GM19239 (cell line): ENCODE results near the gene DARS1.

Experiments used
- DNase-seq: peaks from one replicate; pipeline ENCODE4 v3.0.0; 2011; ENCODE audit warnings: low spot score; ENCODE audit not compliant: insufficient read length
- FAIRE-seq: peaks from 2 replicates; lab custom pipeline; 2011; peaks lifted over from hg19 to GRCh38; lab: Jason Lieb, UNC

DARS1 gene

DNA sequence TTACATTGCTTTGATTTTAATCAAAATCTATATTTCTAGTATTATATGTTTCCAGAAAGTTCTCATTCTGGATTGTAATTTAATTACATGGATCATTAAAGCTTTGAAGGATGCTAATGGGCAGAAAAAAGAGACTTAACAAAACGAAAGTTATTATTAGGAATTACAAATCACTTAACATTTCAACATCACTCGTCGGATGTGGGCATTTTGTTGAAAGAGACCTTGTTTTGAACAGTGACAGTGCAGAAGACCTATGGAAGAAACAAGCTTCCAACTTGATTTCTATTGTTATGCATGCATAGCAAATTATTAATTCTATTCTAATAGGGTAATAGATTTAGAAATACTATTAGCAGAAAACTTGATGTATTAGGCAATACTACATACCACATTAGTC, 31.4 kb upstream of the DARS1 start:
- FAIRE-seq = no peak

DNA sequence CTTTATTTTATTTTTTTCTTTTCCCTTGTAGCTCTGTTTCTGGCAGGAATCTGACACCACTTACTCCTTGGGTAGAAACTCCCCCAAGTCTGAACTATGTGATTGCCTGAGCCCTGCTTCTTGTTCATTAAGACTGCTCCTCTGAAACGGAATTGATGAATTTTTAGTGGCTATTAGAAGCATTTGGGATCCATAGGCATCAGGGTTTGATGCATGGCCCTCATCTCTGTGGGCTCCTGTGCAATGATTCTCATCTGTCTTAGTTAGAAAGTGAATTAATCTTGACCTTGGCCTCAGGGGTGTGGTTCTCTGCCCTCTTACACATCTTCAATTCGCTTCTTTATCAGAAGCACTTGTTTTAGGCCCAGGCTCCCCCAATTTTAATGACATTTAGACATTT, 31.0 kb upstream of the DARS1 start:
- FAIRE-seq (no peak), DNase-seq (no peak)

More for the DNA sequence above, 31.4 kb upstream of the DARS1 start:
- no peak for DNase-seq

DNA sequence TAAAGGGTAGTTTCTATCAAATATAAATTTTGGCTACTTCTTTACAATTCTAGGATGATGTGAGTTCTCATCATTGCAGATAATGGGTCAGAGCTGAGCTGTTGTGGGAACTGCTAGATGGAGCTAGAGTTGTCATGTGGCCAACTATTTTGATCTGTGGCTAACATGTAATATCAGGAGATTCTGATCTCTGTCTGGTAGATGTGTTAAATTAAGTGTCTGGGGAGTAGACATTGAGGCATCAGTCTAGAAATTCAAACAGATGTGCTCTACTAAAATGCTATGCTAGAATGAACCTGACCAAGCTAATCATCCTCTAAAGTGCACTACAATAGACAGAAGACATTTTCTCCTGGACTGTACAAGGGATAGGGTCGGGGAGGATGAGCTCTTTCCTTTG, 30.3 kb upstream of the DARS1 start:
- FAIRE-seq = peak; percentile 61
- no peak for DNase-seq

DNA sequence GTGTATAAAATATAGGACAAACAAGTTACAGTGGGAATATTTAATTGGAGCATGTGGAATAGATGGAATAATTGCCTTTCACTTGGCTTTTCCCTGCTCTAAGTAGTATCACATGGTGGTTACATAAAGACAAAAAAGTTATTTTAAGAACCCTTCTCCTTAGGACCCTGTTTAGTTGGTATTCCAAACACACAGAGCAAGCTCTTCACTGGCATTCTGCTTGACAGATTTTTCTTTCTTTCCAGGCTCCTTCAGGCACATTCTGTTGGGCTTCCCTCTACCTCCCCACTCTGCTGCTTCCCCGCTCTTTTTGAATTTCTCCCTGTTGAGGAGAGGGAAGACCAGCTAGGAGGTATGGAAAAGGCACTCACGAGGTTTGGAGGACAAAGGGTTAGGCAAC, 29.0 kb upstream of the DARS1 start:
- DNase-seq (no peak), FAIRE-seq (no peak)

DNA sequence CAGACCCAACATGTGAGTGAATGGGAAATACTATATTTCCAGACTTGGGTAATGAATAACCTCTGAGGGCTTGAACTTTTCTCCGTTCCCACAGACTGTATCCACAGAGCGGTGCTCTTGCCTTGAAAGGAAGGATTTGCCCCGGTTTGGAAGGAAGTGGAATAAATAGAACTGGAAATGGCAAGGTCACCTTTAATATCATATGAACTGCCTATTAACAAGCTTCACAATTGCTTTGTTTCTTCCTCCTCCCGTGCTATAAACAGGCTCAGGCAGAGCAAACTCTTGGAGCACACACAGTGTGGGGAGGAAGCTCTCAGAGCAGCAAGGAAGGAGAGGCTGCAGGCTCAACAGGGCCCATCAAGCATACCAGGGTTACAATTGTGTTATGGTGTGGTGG, 28.5 kb upstream of the DARS1 start:
- DNase-seq (no peak), FAIRE-seq (peak; percentile 63)

DNA sequence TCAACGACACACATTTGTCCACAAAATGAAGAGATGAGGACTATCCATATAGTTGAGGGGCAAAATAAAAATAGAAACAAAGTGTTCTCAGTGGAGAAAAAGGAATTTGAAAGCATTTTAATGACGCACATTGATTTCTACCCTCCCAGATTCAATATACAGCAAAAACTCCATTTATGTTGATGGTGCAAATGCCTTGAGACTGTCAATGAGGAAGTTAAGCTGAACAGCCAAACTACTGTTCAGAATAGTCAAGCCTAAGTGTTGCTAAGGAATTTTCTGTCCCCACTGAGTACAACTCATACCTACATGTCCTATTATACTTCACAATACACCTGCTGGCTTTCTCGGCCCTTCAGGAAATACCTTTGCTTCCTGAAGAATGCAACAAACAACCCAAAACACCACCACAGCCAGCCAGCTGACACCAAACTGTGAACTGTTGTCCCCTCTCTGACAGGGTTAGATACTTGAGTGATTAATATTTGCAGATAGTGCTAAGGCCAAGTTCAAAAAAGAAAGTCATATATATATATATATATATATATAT, 27.8 kb upstream of the DARS1 start:
- DNase-seq (no peak), FAIRE-seq (no peak)

DNA sequence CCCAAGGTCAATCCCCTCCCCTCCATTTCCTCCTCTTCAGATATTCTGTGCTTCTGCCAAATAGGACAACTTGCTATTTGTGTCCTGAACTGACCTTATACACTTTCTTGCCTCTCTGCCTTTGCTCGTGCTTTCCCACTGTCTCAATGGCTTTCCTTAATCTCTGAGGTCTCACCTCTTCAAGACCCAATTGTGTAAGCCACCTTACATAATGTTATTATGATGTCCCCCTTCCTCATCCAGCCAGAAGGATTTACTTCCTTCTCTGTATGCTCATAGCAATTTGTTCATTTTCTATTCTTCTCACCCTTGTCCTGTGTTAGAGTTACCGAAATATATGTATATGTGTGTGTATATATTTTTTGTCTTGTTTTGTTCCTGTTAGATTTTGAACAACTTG, 26.9 kb upstream of the DARS1 start:
- DNase-seq (no peak), FAIRE-seq (no peak)

DNA sequence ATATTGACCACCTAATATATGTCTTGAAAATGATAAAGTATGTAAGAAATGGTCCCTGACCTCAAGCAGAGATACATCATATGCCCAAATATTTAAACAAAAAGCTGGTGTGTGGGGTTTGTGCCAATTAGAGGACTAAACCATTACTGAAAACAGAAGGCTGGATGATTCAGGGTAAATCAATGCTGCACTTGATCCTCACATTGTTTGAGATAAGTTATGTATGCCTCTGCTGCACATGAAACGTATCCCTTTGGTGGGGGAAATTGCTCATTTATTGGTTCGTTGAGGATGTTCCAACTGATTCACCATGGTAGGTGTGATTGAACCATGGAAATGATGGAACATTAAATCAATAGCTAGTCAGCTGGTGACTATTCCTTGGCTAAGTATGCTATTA, 24.7 kb upstream of the DARS1 start:
- FAIRE-seq (no peak), DNase-seq (no peak)

DNA sequence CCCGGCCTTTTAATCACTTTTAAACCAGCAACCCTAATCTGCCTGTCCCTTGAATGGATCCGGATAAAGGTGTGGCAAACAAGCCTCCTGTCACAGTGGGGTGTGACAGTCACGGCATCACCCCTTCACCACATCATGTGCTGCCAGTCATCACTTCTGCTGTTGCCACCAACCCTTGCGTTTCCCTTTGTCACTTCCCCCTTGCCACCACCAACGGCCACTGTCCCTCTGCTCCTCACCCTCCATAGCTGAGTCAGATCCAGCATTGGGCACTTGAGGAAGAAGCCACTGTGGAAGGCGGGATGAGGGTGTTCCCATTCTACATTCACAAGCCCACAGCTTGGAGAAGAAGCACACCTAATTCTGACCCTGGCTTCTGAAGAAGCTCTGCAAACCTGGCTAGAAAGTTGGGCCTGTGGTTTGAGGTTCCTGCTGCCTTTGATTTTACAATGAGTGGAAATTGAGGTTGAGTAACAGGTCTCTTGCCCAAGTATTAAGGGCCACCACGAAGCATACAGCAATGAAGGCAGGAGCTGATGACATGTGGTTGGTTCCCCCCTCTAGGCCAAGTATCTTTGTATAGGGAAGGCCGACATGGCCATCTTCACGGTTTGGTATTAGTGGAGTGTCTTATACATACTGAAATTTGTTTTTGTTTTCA, 22.9 kb upstream of the DARS1 start:
- peak; percentile 55 for FAIRE-seq
- DNase-seq = no peak

DNA sequence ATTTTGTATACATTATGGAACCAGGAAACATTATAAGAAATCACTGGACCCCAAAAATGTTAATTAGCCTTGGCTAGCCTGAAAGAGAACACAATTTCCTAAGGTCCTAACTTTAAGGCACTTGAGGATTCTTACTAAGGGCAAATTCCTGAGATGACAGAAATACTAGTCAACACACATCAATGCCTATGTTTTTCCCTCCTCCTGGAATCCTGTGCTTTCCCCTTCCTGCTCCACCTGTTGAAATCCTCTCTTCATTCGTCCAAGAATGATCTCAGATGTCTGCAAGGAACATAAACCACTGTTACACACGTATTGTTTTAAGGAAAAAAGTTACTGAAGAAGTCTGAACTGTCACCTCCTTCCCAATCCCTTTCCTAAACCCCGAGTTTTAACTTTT, 21.2 kb upstream of the DARS1 start:
- peak; percentile 28 for FAIRE-seq
- DNase-seq = no peak

DNA sequence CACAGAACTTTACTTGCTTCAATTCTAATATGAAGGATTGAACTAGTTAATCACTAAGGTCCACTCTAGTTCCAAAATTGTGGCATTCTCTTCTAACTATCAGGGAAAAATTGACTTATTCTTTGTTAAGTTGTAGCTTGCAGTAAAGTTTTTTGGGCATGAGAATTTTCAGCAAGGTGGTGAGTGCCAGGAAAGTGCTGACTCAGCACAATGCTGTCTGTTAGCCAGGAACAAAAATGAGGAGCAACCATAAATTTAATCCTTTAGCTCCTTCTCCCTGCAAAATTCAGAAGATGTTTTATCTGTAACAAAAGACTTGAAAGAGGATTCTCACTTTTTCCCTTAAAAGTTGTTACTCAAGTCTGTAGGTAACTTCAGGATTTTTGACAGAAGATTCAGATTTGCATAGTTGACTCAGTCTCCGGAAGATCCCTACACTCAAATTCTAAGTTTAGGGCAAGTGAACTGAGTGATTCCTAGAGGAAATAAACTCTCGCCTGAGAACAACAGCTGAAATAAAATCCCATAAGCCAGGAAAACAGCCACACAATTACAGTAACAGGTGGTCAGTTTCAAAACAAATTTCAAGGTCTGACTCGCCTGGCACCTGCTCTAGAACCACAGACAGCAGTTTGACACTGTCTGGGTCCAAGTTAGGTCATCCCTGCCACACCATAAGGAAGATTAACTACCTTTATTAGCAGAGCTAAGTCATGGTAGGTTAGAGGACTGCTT, 20.2 kb upstream of the DARS1 start:
- DNase-seq (no peak), FAIRE-seq (peak; percentile 98)

DNA sequence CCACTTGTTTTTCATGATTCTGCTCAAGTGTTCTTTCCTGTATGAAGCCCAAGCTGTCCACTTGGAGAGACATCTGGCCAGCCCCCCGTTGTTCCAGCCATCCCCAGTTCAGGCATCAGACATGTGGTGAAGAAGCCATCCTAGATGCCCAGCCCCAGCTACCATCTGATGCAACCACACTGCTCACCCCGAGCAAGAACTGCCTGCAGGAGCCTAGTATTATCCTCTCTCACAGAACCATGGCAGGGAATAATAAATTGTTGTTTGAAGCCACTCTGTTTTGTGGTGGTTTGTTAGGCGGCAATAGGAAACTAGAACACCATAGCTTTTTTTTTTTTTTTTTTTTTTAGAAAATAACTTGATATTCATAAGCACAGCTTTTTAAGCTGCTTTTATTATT, 19.5 kb upstream of the DARS1 start:
- FAIRE-seq = no peak
- no peak for DNase-seq

DNA sequence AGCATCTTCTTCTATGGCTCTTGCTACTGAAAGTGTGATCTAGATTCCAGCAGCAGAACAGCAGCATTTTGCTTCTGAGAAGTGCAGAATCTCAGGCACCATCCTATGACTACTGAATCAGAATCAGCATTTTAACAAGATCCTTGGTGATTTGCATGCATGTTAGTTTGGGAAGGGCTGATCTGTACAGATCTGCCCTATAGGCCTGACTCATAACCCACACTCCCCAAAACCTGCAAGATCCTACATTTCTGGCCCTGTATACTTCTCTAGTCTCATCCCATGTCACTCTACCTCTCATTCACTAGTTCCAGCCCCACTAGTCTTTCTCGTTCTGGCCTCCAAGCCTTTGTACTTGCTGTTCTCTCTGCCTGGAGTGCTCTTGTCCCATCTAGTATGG, 15.7 kb upstream of the DARS1 start:
- DNase-seq (no peak), FAIRE-seq (no peak)

DNA sequence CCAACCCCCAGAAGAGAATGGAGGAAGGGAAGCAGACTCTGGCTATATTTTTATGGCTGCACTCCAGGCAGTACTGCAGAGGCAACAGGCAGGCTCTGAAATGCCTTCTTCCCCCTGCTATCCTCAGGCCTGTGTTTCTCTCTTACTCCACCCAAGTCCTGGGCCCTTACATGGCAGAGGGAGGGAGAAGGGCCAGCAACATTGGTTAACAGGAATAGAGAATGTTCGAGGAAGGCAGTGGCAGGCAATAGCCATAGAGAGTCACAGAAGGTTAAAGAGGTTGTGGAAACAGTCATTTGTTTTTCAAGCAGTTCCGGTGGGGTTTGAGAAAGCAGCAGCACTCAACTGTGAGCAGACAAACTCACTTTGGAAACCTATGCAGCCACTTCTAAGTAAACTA, 15.1 kb upstream of the DARS1 start:
- DNase-seq (no peak), FAIRE-seq (peak; percentile 93)

DNA sequence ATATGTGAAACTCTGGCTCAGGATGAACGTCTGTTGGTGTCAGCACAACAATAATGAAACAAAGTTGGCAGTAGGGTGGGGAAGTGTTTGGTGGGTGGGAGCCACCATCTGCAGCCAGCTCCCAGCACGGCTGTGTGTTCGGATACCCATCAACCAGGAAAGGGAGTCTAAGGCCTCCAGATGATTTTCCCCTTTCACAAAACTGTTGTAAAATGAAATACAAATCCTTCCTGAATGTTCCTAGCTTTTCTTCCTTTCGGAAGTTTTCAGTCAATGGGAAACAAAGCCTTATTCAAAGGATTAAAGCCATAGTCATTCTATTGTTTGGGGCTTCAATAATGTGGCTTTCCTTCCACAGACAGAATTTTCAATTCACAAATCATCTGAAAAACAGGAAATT, 14.5 kb upstream of the DARS1 start:
- FAIRE-seq = peak; percentile 67

DNA sequence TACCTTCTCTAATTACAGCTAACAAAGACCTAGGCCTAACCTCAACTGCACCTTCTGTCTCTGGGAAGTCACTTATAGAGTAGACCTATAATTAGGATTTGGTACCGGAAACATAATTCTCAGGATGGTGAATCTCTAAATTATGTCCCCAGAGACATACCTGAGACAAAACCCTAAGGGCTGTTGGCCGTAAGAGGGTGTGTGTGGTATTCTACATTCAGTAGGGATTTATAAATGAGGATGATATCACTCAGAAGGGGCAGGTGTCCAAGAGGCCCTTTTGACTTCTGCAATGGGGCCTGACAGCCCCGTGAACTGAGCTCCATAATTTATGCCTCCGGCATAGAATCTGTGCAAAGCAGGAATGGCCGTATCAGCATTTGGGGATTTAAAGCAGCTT, 13.5 kb upstream of the DARS1 start:
- DNase-seq (no peak), FAIRE-seq (peak; percentile 21)

More for the DNA sequence above, 14.5 kb upstream of the DARS1 start:
- DNase-seq = no peak

DNA sequence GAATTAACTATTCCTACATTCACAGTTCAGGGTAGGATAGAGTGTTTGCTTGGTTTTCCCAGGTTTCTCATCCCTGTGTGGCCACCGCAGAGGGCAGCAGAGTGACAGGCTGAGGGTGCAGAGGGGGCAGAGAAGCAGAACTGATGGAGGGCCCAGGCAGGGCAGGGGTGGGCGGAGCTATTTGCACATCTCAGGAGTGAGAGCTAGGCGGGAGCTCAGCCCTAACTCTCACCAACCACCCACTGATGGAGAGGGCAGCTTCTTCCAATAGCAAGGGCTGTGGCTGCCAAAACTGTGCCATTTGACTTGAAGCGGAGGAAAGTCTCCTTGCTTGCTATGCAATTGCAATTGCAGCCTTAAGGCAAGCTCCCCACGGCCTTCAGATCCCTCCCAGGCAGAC, 12.0 kb upstream of the DARS1 start:
- DNase-seq (no peak), FAIRE-seq (peak; percentile 48)

DNA sequence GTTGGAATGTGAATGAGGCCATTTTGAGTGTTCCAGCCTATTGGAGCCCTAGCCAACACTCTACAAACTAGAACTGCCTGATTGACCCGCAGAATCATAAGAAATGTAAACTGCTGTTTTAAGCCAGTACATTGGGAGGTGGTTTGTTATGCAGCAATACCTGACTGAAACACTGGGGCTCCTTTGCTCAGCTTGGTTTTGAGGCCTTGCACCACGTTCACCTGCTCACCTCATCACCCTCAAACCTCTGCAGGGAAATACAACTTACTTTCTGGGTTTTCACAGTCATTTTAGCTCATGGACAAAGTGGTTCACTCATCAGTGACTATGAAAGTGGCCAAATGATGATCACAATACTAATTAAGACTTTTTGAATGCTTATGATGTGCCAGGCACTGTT, 10.9 kb upstream of the DARS1 start:
- FAIRE-seq (no peak), DNase-seq (no peak)

DNA sequence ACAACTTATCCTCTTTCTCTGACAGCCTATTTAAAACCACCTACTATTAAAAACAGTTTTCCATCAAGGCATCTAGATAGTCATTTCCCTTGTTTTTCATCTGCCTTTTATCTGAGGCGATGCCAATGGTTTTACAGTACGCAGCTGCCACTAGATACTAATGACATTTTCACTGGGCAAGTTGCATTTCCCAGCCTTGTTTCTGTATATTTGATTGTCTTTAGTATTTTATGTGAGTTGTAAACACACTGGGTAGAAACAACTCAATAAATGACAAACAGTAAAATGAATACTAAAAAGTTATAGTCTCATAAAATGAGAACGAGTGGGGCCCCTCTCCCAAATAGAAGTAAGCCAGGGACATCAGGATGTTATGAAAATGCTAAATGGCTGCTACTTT, 8.9 kb upstream of the DARS1 start:
- FAIRE-seq (no peak), DNase-seq (no peak)

DNA sequence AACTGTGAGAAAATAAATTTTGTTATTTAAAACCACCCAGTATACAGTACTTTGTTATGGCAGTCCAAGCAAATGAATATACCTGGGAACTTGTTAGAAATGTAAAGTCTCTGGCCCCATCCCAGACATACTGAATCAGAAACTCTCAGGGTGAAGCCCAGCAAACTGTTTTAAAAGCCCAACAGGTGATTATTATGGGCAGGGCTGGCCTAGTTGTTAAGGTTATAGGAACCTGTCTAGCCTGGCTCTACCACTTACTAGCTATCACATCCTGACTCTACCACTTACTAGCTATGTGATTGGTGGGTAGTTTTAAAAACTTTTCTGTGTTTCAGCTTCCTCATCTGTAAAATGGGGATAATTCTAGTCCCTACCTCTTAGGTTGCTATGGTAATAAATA, 8.0 kb upstream of the DARS1 start:
- DNase-seq = no peak
- FAIRE-seq = no peak

DNA sequence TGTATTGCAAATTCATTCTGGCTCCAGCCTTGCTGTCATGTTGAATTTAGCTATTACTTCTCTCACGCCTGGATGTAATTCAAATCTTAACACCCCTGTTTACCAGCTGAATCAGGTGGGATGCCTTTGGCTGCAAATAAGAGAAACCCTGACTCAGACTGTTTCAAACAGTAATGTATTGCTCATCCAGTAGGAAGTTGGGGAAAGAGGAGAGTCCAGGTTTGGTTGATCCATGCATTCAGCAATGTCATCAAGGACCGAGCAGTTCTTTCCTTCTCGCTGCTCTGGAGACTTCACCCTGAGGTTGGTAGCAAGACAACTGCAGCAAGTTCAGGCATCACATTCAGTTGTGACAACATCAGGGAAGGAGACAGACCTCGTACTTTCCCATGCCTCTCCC, 6.4 kb upstream of the DARS1 start:
- FAIRE-seq (no peak), DNase-seq (no peak)

DNA sequence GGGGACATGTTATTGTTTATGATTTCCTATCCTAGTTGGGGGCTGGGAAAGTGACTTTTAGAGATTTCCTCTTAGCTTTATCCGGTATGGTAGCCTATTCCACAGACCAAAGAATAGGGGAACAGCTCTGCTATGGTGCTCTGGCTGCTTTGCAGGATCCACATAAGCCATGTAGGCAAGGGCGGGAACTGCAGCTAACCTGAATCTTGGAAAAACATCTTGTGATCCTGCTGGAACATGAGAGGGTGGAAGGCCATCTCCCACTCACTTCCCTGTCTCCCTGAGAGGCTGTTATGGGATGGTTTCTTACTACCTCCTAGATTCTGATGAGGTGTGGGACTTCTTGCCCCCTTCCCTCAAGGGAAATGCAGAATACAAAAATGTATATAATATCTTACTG, 2.0 kb upstream of the DARS1 start:
- no peak for FAIRE-seq
- no peak for DNase-seq
